OCI-LY3 (cell line): ENCODE measurements around the gene CRY1.

Experiments used
- EZH2phosphoT487 ChIP-seq: fragments of 200-600 bp; shearing (Covaris generic); IDR thresholded peaks from 2 replicates; pipeline ENCODE4 v1.6.1; 2018; ENCODE audit warnings: antibody characterized with exemption, mixed run types, low read depth
- TF ChIP-seq, protein P1 (sequence below): fragments of 200-600, 300-600 bp; sonication (generic); IDR thresholded peaks from 2 replicates; pipeline ENCODE4 v1.5.1; 2014; ENCODE audit warnings: antibody characterized with exemption, low read length, low read depth

DNA sequence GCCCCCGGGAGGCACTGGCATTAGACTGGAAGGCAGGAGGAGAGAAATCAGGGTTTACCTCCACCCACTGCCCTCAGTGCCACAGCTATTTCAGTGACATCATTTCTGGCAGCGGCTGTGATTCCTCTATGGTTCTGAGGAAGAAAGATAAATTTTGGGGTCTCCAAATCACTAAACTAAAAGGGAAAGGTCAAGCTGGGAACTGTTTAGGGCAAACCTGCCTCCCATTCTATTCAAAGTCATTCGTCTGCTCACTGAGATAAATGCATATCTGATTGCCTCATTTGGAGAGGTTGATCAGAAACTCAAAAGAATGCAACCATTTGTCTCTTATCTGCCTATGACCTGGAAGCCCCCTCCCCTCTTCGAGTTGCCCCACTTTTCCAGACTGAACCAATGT lies 14.0 kb upstream of the CRY1 start:
- TF ChIP-seq, protein P1, sequence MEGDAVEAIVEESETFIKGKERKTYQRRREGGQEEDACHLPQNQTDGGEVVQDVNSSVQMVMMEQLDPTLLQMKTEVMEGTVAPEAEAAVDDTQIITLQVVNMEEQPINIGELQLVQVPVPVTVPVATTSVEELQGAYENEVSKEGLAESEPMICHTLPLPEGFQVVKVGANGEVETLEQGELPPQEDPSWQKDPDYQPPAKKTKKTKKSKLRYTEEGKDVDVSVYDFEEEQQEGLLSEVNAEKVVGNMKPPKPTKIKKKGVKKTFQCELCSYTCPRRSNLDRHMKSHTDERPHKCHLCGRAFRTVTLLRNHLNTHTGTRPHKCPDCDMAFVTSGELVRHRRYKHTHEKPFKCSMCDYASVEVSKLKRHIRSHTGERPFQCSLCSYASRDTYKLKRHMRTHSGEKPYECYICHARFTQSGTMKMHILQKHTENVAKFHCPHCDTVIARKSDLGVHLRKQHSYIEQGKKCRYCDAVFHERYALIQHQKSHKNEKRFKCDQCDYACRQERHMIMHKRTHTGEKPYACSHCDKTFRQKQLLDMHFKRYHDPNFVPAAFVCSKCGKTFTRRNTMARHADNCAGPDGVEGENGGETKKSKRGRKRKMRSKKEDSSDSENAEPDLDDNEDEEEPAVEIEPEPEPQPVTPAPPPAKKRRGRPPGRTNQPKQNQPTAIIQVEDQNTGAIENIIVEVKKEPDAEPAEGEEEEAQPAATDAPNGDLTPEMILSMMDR: no peak
- TF ChIP-seq EZH2phosphoT487: no peak
